AG09319 (cell line): ENCODE measurements around the gene OR10H3.

Experiments used
- DNase-seq: peaks from one replicate; pipeline ENCODE4 v3.0.0-alpha.2; 2010; ENCODE audit warnings: low read depth; ENCODE audit errors: extremely low read depth
- TF ChIP-seq, protein P1 (sequence below): IDR thresholded peaks from 2 replicates; pipeline ENCODE4 v1.5.1; 2011; ENCODE audit warnings: low read depth, mild to moderate bottlenecking, inconsistent platforms, low read length, moderate library complexity

The OR10H3 gene

DNA sequence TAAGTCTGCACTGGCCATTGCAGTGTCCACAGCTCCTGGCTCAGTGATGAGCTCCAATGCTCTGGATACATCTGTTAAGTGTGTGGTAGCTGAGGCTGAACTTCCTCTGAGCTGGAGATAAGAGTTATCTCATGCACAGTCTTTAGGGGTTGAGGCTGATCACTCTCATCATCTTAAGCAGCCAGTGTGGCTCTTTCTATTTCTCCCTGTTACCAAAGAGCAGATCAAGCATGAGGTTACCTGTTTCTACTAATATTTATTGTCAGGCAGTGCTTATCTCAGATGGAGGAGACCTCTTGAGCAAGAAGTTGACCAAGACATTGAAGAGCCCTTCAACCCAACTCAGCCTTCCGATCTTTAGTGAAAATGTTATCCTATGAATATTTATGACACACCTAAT, 16.5 kb upstream of the OR10H3 start:
- DNase-seq: no peak
- TF ChIP-seq, protein P1, sequence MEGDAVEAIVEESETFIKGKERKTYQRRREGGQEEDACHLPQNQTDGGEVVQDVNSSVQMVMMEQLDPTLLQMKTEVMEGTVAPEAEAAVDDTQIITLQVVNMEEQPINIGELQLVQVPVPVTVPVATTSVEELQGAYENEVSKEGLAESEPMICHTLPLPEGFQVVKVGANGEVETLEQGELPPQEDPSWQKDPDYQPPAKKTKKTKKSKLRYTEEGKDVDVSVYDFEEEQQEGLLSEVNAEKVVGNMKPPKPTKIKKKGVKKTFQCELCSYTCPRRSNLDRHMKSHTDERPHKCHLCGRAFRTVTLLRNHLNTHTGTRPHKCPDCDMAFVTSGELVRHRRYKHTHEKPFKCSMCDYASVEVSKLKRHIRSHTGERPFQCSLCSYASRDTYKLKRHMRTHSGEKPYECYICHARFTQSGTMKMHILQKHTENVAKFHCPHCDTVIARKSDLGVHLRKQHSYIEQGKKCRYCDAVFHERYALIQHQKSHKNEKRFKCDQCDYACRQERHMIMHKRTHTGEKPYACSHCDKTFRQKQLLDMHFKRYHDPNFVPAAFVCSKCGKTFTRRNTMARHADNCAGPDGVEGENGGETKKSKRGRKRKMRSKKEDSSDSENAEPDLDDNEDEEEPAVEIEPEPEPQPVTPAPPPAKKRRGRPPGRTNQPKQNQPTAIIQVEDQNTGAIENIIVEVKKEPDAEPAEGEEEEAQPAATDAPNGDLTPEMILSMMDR: no peak

DNA sequence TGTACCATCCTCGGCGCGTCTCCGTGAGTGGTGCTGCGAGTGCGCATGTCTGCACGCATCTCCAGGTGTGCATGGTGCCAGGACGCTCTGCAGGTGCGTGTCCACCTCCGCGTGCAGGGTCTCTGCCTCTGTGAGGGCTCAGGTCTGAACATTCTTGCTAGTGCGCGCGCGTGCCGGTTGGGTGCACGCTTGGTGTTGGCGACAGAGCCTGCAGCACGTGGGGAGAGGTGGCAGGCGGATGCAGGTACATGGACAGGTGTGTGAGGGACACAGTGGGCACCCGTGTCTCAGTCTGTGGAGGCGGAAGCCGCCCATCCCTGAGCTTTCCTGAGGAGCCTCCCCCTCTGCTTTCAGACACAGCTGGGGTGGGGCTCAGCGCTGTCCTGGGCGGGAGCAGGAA, 14.8 kb upstream of the OR10H3 start:
- TF ChIP-seq, protein P1: no peak
- DNase-seq: no peak

DNA sequence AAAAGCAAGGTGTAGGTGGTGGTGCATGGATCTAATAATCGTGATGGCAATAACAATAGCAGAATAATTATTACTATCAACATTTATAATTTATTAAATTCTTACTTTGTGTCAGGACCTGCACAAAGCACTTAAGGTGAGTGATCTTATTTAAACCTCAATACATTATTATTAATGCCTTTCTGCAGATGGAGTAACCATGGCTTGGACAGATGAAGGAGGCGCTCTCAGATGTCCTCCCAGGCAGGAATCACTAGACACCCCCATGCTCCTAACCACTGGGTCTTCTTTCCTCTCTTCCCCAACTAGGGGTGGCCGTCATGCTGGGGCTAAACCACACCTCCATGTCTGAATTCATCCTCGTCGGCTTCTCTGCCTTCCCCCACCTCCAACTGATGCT, 10.1 kb upstream of the OR10H3 start, which contains the start of gene OR10H2:
Gene OR10H2 (plus strand): TSS at position 301 of the 400 bp plus-strand sequence. CDS start 20 bp downstream, at position 321.
- no peak for DNase-seq
- TF ChIP-seq, protein P1: no peak

DNA sequence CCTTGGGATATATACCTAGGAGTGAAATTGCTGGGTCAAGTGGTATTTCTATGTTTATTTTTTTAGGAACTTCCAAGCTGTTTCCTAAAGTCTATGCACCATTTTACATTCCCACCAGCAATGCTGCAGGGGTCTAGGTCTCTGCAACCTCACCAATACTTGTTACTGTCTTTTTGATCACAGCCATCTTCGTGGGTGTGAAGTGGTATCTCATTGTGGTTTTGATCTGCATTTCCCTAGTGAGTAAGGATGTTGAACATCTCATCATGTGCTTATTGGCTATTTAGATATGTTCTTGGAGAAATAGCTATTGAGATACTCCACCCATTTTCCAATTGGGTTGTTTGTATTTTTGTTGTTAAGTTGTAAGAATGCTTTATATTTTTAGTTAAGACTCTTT, 7.2 kb upstream of the OR10H3 start:
- DNase-seq: no peak
- TF ChIP-seq, protein P1: no peak

DNA sequence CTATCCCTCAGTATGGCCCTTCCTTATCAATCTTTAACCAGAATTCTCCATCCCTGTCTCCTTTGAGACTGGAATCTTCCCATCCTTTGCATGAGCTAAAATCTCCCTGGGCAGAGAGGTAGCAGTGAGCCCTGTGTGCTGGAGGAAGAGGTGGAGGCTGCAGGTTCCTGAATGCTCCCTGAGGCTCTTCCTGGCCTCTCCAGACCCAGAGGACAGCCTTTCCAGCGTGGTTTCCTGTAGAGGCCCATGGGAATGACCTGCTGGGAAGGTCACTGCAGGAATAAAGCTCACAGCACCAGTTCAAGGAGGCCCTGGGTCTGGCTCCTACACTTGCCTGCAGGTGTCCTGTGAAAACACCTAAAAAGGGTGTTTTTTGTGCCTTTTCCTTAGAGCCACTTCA, 5.4 kb upstream of the OR10H3 start:
- TF ChIP-seq, protein P1: no peak
- no peak for DNase-seq

DNA sequence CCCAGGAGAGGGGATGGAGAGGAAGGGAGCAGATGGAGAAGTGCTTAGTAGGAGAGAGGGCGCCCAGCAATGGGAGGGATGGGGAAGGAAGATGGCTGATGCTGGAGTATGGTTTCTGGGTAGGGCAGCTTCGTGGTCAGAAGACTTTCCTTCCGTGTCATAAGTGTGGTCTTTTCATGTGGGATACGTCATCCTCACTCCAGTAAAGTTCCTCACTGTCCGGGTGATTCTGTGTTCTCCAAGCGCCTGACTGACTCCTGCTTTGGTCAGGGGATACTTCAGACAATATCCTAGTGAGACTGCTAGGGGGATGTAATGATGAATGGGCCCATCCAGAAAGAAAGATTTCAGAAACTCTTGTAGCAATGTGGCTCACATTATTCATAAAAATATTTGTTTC, 3.9 kb upstream of the OR10H3 start:
- TF ChIP-seq, protein P1: no peak

DNA sequence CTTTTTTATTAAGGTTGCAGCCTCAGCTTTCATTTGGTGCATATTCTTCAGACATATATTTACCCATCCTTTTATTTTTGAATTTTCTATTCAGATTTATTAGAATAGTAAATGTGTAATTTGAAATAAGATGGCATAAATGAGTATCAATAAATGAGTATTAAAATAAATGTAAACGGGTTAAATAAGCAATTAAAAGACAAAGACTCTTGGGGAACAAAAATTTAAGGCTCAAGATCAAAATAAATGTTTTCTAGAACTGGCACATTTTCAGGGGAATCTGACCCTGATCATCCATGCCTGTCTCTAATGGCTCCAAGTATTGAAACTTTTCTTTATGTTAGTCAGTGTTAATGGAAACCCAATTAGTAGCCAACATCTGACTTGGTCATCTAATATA, 3.0 kb downstream of the OR10H3 start:
- TF ChIP-seq, protein P1: no peak
- DNase-seq: no peak

More for the DNA sequence above, 3.9 kb upstream of the OR10H3 start:
- no peak for DNase-seq
